ENCODE measurements around the gene WWP2. TPM values are rescaled to one million over a fixed set of nuclear protein-coding genes. Genes with fewer than 3 reads are reported as not detected.
"Not testable (repeated sequence)": the region's sequence is repeated elsewhere in the genome, so short reads cannot be mapped to it uniquely, and the experiment has no call there.

Gene WWP2
- total RNA-seq, 2 experiments from 2014 or later = 30.3 to 43.4 TPM

DNA sequence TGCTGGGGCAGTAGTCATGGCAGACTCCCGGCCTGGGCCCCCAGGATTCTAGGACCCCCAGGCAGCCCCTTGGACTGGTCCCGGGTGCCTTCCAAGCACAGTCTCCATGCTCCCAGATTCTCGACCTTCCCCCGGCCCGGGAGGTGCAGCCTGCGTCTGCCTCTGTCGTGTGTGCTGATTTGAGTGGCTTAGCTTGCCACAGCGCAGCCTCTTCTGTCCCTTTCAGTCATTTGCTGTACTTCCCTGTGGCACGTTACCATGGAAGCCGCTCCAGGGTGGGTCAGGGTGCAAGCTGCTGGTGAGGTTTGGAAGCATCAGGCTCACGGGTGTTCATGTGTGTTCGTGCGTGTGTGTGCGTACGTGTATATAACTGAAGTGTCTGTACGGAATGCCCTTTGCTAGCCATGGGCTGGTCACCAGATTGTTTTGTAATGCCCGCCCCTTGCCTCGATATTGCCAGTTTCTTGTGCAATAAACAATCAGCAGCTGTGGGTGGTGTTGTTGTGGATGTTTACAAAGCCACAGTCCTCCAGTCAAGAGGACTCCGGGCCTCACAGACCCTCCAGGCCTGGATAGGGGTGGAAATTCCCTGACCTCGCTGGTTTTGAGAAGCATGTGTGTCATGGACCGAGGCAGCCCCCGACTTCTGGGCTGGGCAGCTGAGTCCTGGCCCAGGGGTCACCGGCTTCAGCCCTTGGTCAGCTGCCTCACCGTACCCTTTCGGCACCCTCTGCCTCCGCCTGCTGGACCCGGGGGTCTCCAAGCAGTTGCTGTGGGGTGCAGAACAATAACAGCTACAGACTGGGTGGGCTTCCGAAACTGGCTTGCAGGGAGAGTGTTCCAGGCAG is 179.3 kb downstream of the WWP2 start:
- H2AFZ ChIP-seq (ENCODE audit: low read length) = no peak overlapping the region
- H3K36me3 ChIP-seq (ENCODE audit: insufficient read depth, low read length) = peaks cover 8% of the 10 kb centered on the region; the same call in 1 of the 2 replicates
- DNase-seq (ENCODE audit: low spot score) = no peak
- ChIA-PET CTCF (ENCODE audit: unreplicated experiment) (no interaction called here), POLR2A (no interaction called here)
- no peak overlapping the region for H3K4me2 ChIP-seq (ENCODE audit: low read length)
- H3K79me2 ChIP-seq (ENCODE audit: insufficient read depth, low read depth, low read length) = no peaks in the 10 kb centered on the region
- H3K9me2 ChIP-seq (ENCODE audit: insufficient read depth, low read length) = no peaks in the 10 kb centered on the region
- TF ChIP-seq EZH2phosphoT487 (IDR thresholded peaks at IDR 0.05; ENCODE audit: borderline replicate concordance, low read depth, low read length) = no peak
- TF ChIP-seq, protein P1, sequence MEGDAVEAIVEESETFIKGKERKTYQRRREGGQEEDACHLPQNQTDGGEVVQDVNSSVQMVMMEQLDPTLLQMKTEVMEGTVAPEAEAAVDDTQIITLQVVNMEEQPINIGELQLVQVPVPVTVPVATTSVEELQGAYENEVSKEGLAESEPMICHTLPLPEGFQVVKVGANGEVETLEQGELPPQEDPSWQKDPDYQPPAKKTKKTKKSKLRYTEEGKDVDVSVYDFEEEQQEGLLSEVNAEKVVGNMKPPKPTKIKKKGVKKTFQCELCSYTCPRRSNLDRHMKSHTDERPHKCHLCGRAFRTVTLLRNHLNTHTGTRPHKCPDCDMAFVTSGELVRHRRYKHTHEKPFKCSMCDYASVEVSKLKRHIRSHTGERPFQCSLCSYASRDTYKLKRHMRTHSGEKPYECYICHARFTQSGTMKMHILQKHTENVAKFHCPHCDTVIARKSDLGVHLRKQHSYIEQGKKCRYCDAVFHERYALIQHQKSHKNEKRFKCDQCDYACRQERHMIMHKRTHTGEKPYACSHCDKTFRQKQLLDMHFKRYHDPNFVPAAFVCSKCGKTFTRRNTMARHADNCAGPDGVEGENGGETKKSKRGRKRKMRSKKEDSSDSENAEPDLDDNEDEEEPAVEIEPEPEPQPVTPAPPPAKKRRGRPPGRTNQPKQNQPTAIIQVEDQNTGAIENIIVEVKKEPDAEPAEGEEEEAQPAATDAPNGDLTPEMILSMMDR (conservative IDR thresholded peaks at IDR 0.05; ENCODE audit: low read length) = no peak
- H4K20me1 ChIP-seq (ENCODE audit: insufficient read depth, low read length) = no peaks in the 10 kb centered on the region
- no peak overlapping the region for H3K4me3 ChIP-seq (ENCODE audit: low read depth, low read length, poor library complexity, severe bottlenecking)
- H3K27ac ChIP-seq (ENCODE audit: low read depth, low read length, poor library complexity, severe bottlenecking) = no peak overlapping the region
- H3K9me3 ChIP-seq (ENCODE audit: low read length) = no peaks in the 10 kb centered on the region
- intact Hi-C loops (cut with micrococcal nuclease; ENCODE audit: unreplicated experiment) = no loop called here
- no peaks in the 10 kb centered on the region for H3K4me1 ChIP-seq (ENCODE audit: insufficient read depth, low read length, poor library complexity, severe bottlenecking)
- no TSS peak for BruUV-seq (replicated peaks)

DNA sequence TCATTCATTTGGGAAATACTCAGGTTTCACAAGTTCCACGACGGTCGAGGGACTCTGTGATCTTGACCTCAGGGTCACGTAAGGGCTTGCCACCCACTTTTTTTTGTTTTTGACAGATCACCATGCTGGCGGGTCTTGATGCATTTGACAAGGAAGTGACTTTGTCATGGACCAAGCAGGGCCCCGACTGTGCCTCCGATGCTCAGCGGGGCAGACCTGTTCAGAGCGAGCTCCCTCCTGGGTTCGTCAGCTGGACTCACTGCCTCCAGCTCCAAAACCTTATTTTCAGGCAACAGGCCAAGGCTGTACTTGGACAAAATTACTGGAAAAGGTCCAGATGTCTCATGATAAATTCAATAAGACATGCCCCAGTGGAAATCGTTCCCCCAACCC is 180.0 kb downstream of the WWP2 start:
- intact Hi-C loops (cut with micrococcal nuclease; ENCODE audit: unreplicated experiment) = no loop called here
- Histone ChIP-seq H3K27ac (ENCODE audit: low read depth, low read length, poor library complexity, severe bottlenecking) (no peak overlapping the region), H3K9me2 (ENCODE audit: insufficient read depth, low read length) (no peaks in the 10 kb centered on the region), H3K9me3 (ENCODE audit: low read length) (no peaks in the 10 kb centered on the region), H3K79me2 (ENCODE audit: insufficient read depth, low read depth, low read length) (no peaks in the 10 kb centered on the region), H3K36me3 (ENCODE audit: insufficient read depth, low read length) (peaks cover 7% of the 10 kb centered on the region; the same call in 1 of the 2 replicates), H3K4me3 (ENCODE audit: low read depth, low read length, poor library complexity, severe bottlenecking) (no peak overlapping the region), H4K20me1 (ENCODE audit: insufficient read depth, low read length) (no peaks in the 10 kb centered on the region), H3K4me1 (ENCODE audit: insufficient read depth, low read length, poor library complexity, severe bottlenecking) (no peaks in the 10 kb centered on the region), H3K4me2 (ENCODE audit: low read length) (no peak overlapping the region), H2AFZ (ENCODE audit: low read length) (no peak overlapping the region)
- ChIA-PET POLR2A (no interaction called here), CTCF (ENCODE audit: unreplicated experiment) (no interaction called here)
- no peak for TF ChIP-seq EZH2phosphoT487 (IDR thresholded peaks at IDR 0.05; ENCODE audit: borderline replicate concordance, low read depth, low read length)
- DNase-seq (ENCODE audit: low spot score) = no peak
- no TSS peak for BruUV-seq (replicated peaks)

DNA sequence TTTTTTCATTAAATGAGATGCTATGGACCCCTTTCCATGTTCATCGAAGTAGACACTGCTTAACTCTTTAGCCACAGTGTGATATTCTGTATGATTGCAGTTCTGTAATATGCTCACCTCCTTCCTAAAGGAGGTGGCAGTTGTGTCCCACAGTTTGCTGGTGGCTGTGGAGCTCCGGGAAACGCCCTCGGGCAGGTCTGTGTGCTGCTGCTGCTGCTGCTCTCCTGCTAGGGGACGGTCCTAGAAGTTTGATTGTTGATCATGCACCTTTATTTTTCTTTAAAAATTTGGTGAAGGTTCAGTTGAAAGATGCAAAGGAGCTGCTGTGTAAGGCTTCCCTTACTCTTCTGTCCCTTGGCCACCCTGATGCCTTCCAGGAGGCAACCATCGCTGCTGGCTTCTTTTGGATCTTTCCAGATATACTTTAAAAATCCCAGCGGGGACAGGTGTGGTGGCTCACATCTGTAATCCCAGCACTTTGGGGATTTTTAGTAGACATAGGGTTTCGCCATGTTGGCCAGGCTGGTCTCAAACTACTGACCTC is 180.6 kb downstream of the WWP2 start:
- Histone ChIP-seq H4K20me1 (ENCODE audit: insufficient read depth, low read length) (no peaks in the 10 kb centered on the region), H3K9me3 (ENCODE audit: low read length) (no peaks in the 10 kb centered on the region), H3K4me3 (ENCODE audit: low read depth, low read length, poor library complexity, severe bottlenecking) (no peak overlapping the region), H3K4me1 (ENCODE audit: insufficient read depth, low read length, poor library complexity, severe bottlenecking) (no peaks in the 10 kb centered on the region), H3K4me2 (ENCODE audit: low read length) (no peak overlapping the region), H3K9me2 (ENCODE audit: insufficient read depth, low read length) (no peaks in the 10 kb centered on the region), H2AFZ (ENCODE audit: low read length) (no peak overlapping the region), H3K79me2 (ENCODE audit: insufficient read depth, low read depth, low read length) (no peaks in the 10 kb centered on the region), H3K36me3 (ENCODE audit: insufficient read depth, low read length) (0 out of 2 replicates have a peak, but pooled peaks cover 1% of the 10 kb centered on the region), H3K27ac (ENCODE audit: low read depth, low read length, poor library complexity, severe bottlenecking) (no peak overlapping the region)
- ChIA-PET POLR2A (no interaction called here), CTCF (ENCODE audit: unreplicated experiment) (no interaction called here)
- DNase-seq (ENCODE audit: low spot score) = no peak
- BruUV-seq (replicated peaks) = no TSS peak
- intact Hi-C loops (cut with micrococcal nuclease; ENCODE audit: unreplicated experiment) = no loop called here
- no peak for TF ChIP-seq EZH2phosphoT487 (IDR thresholded peaks at IDR 0.05; ENCODE audit: borderline replicate concordance, low read depth, low read length)
- TF ChIP-seq, protein P1 (conservative IDR thresholded peaks at IDR 0.05; ENCODE audit: low read length) = no peak

DNA sequence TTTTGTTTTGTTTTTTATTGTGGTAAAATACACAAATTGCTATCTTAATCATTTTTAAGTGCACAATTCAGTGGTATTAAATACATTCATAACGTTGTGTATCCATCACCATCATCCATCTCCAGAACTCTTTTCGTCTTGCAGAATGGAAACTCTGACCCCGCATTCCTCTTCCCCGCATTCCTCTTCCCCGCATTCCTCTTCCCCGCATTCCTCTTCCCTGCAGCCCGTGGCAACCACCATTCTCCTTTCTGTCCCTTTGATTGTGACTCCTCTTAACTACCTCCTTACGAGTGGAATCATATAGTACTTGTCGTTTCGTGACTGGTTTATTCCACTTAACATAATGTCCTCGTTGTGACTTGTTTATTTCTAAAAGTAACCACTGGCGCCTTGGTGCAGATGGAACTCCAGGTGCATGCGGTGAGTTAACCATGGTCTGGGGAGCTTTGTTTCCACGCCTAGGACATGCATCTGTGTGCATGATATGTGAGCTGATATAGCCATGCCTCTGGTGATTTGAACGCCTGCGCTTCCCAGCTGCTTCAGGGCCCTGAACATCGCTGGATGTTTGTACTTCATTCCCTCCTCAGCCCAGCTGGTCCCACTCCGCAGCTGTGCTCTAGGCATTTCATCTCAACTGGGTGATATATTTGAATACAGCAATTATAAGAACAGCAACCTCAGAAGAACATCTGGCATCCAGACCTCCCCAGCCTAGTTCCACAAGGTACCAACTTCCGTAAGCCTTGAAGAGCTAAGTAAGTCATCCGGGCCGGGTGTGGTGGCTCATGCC is 181.3 kb downstream of the WWP2 start:
- H3K4me1 ChIP-seq (ENCODE audit: insufficient read depth, low read length, poor library complexity, severe bottlenecking); H4K20me1 ChIP-seq (ENCODE audit: insufficient read depth, low read length); H3K27ac ChIP-seq (ENCODE audit: low read depth, low read length, poor library complexity, severe bottlenecking); CTCF ChIA-PET (ENCODE audit: unreplicated experiment); H3K4me2 ChIP-seq (ENCODE audit: low read length); DNase-seq (ENCODE audit: low spot score); H2AFZ ChIP-seq (ENCODE audit: low read length); BruUV-seq (replicated peaks); H3K79me2 ChIP-seq (ENCODE audit: insufficient read depth, low read depth, low read length); H3K36me3 ChIP-seq (ENCODE audit: insufficient read depth, low read length); intact Hi-C loops (cut with micrococcal nuclease; ENCODE audit: unreplicated experiment); H3K9me3 ChIP-seq (ENCODE audit: low read length); H3K9me2 ChIP-seq (ENCODE audit: insufficient read depth, low read length); H3K4me3 ChIP-seq (ENCODE audit: low read depth, low read length, poor library complexity, severe bottlenecking); POLR2A ChIA-PET: not testable (repeated sequence)

Measured in OCI-LY7 (cell line).